Stimulated activated CD8-positive, alpha-beta memory T cell treated with anti-CD3 and anti-CD28 coated beads, Interleukin-15, amount 100 ng/mL, for 4 hours (primary cell): ENCODE measurements around the gene EPN1.

Source experiments
- DNase-seq, 2 donors: peaks; one replicate each; pipeline ENCODE4 v3.0.0-alpha.2; 2020; ENCODE audit warnings: low read depth in 2 of 2

EPN1 gene

DNA sequence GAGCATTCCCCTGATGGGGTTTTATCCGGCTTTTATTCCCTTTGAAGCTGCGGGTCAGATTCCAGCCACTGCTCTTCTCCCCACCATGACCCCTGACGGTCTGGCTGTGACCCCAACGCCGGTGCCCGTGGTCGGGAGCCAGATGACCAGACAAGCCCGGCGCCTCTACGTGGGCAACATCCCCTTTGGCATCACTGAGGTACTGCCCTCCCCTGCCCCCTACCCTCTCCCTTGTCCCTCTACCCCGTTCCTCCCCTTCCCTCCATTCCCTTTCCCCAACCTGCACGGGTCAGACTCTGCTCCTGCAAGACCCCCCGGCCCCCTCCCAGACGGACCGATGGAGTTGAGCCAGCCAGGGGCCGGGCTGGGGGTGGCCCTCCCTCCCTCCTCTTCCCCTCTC lies 14.0 kb upstream of the EPN1 start:
- no peak for DNase-seq

DNA sequence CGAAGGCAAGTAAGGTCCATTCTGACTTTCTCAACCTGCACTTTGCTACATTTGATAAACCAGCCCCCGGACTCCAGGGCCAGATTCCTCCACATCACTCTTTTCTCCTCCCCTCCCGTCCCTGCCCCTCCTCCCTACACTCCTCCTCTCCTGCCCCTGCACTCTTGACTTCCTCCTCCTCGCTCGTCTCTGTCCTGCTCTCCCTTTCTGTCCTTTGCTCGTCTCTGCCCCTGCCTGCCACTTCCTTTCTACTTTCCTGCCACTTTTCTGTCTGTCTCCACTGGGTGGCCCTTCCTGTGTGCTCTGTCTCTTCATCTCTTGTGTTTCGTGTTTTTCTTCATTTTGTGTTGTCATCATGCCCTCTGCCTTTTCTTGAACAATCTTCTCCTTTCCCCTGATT lies 13.2 kb upstream of the EPN1 start:
- no peak for DNase-seq

DNA sequence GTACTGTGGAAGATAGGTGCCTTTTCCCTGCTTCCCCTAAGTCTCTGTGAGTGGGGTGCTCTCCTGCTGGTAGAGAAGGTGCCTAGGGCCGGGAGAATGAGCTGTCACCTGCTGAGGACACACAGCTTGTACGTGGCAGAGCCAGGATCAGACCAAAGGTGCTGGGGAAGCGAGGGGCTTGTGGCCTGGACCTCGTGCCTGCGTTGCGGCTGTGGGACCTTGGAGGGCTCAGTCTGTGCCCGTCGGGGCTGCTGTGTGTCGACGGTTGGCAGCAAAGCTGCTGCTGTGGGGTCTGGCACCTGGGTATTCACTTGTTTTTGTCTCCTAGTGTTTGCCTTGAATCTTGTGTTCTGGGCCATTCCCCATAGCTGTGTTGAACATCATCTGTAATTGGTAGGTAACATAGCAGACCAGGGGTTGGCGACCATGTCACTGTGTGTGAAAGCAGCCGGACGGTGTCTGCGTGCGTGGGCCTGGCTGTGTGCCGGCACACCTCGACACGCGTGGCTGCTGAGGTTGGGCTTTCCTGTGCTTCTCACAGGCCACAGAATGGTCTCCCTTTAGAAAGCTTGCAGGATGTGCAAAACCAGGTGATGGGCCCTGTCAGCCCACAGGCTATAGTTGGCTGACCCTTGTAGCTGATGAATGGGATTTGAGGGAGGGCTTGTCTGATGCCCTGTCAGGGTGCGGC lies 11.0 kb upstream of the EPN1 start:
- DNase-seq: no peak

DNA sequence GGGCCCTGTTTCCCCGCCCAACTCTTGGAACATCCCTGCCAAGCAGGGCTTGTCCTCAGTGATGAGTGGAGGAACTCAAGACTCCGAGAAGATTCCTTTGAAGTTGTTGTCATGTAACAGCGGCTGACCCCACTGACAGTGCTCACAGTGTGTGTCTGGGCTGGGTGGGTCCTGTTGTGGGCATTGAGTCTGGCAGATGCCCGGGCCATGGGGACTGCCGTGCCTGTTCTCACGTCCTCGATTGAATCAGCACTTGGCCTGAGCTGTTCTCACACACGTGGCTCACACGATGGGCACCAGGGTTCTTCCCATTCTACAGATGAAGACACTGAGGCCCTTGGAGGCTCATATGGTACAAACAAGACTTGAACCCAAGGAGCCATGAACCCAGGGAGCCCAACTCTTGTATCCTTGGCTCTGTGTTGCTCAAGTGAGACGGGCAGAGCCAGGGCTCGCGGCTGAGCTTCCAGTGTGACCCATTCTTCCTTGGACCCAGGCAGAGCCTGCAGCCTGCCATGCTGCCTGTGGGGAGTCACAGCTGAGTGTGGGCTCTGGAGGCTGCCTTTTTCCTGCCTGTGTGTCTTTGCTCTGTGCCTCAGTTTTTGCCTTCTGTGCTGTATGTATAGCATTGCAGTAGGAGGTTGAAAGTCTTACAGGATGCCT lies 8.6 kb upstream of the EPN1 start:
- no peak for DNase-seq

DNA sequence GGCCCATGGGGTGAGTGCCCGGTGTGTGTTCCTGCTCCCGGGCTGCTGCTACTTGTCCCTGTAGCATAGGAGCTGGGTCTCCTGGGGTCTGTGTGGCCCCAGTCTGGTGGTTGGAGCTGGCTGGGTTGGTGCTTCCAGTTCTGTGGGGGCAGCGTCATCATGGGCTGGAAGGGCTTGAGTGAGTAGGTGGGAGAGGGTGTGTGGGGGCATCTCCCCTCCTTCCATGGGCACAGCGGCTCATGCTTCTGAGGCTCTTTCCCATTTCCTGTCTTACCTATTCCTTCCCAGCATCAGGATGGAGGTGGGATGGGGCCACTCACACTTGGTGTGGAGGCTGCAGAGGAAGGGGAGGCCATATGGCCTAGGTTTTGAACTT lies 8.0 kb upstream of the EPN1 start:
- no peak for DNase-seq

DNA sequence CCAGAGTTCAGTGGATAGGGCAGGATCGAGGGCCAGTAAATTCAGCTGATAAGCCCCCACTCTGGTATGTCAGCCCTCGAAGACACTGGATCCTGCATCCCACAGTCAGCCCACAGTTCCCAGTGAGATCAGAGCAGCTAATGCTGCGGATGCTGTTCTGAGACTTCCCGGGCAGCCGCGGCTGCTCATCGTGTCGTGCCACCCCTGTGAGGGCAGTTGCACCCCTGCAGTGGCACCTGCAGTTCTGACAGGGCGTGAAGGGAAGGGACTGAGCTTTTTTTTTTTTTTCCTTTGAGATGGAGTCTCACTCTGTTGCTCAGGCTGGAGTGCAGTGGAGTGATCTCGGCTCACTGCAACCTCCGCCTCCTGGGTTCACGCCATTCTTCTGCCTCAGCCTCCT lies 7.5 kb upstream of the EPN1 start:
- no peak for DNase-seq

DNA sequence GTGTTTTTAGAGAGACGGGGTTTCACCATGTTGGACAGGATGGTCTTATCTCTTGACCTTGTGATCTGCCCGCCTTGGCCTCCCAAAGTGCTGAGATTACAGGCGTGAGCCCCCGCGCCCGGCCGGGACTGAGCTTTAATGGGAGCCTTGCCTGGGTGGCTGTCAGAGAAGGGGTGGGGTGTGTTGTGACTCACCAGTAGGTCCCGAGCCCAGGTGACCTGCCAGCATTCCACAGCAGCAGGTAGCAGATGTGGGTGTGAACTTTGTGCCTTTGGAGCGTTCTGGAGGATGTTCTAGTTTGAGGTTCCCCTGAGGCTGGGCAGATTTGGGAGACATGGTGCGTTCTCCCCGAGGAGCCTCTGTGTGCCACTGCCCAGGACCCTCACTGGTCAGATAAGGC lies 7.1 kb upstream of the EPN1 start:
- DNase-seq: no peak

DNA sequence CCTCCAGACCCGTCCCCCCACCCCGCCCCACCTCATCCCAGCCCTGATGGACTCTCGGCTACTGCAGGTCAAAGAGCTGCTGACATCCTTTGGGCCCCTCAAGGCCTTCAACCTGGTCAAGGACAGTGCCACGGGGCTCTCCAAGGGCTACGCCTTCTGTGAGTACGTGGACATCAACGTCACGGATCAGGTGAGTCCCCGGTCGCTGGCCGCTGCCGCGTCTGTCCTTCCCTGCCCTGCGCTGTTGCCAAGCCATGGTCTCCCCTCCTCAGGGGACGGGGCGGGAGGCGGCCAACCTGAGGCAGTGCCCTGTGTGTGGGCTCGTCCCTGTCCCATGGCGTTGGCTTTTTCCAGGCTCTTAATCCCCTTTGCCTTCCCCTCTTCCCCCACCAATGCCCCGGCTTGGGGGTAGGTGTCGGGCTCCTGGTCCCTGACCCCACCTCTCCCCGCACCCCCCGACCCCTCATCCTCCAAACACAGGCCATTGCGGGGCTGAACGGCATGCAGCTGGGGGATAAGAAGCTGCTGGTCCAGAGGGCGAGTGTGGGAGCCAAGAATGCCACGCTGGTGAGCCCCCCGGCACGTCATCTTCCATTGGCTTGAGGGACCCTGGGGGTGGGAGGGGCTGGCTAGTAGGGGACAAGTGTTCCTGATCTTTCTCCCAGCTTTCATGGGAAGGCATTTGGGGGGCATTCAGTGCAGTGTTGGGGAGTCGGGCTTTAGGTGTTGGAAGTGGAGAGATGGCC lies 6.2 kb upstream of the EPN1 start:
- no peak for DNase-seq

DNA sequence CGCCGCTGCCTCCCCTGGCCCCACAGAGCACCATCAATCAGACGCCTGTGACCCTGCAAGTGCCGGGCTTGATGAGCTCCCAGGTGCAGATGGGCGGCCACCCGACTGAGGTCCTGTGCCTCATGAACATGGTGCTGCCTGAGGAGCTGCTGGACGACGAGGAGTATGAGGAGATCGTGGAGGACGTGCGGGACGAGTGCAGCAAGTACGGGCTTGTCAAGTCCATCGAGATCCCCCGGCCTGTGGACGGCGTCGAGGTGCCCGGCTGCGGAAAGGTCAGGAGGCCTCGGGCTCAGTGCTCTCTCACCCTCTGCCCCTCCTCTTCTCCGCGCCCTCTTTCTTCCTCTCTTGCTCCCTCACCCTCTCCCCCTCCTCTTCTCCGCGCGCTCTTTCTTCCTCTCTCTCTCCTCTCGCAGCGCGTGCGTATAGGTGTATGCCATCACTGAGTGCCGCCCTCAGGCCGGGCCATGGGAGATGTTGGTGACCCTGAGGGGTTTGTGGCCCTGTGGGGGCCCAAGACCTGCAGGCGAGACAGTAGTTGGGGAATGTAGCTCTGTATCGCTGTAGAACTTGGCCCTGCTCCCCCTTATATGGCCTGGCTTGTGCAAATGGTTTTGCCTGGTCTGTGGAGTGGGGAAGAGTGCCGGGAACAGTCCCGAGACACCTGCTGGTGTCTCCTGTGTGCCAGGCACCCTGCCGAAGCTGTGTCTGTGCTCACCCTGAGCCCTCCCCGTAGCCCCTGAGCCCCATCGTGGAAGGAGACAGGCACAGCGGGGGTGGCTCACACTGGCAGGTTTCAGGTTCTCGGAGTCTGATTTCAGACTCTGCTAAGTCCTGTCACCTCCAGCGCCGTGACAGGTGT lies 5.4 kb upstream of the EPN1 start:
- no peak for DNase-seq

DNA sequence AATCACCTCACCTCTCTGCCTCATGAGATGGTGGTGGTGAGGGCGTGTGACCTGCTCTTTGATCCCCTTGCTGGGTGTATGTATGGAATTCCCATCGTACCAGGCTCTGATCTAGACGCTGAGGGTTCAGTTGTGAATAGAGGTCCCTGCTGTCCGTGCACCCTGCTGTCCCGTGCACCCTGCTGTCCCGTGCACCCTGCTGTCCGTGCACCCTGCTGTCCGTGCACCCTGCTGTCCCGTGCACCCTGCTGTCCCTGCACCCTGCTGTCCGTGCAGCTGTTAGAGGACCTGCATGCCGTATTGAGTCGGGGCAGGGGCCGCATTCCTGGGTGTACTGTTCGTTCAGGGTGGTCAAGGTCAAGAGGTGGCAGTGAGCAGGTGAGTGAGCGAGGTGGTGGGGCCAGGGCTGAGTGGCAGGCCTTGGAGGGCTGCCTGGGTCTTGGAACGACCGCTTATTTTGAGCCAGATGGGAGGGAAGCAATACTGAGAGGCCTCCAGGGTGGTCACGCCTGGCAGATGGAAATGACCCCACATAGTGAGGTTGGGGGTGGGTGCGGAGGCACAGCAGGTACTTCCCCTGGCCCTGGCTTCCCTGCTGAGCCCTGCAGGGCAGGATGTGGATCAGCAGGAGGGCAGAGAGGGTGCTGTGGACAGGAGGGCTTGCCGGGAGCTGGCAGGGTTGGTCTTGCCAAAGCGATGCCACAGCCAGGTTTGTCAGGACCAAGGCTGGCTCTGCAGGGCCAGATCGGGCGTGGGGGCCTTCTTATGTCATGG lies 4.6 kb upstream of the EPN1 start:
- DNase-seq: no peak

DNA sequence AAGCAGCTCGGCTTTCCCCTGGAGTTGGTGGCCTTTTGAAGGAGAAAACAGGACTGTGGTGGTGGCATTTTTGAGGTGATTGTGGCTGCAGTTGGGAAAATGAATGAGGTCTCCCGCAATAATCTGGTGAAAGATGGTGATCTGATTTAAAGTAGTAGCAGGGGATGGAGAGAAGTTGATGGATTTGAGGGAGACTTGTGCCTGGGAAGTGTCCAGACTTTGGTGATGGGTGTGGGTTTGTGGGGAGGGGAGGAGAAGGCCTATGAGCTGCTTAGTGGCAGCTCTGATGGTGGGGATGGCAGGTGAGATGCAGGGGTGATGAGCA lies 4.0 kb upstream of the EPN1 start:
- no peak for DNase-seq

DNA sequence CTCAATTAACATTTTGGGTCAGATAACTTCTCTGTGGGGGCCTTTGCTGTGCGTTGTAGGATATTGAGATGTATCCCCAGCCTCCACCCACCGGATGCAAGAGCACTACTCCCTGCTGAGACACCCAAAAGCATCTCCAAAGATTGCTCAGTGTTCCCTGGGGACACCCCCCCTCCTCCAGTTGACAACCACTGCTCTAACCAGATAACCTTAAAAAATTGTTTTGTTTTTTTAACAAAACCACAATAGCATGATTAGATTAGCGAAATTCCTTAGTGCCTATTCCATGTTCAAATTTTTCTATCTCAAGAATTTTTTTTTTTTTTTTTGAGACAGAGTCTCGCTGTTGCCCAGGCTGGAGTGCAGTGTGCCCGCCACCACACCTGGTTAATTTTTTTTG lies 2.6 kb upstream of the EPN1 start:
- DNase-seq: no peak

DNA sequence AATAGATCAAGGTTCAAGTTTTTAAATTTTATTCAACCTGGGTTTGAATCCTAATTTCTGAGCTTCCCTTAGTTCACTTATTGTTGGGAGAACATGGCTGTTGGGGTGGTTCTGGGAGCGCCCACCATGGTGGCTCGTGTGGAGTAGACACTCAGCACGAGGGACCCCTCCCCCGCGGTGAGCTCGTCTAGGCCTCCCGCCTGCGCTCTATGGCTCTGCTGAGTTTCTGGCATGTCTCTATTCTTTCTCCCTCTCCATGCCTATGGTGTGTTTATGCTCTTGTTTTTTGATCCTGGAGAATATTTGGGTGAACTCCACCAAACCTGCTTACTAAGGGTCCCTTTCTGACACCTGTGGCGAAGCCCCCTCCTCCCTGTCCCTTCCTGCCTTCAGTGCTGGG lies 1.6 kb upstream of the EPN1 start:
- DNase-seq: no peak

DNA sequence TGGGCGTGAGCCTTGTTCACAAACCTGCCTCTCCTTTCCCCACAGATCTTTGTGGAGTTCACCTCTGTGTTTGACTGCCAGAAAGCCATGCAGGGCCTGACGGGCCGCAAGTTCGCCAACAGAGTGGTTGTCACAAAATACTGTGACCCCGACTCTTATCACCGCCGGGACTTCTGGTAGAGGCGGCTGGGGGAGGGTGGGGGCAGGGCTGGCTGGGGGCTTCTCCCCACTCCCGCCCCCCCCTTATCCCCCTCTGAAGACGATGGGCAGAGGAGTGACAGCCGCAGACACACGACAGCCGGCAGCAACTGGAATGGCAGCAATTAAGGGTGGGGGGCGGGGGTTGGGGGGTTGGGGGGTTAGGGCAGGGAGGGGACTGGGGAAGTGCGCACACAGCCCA lies 1.1 kb upstream of the EPN1 start:
- no peak for DNase-seq

DNA sequence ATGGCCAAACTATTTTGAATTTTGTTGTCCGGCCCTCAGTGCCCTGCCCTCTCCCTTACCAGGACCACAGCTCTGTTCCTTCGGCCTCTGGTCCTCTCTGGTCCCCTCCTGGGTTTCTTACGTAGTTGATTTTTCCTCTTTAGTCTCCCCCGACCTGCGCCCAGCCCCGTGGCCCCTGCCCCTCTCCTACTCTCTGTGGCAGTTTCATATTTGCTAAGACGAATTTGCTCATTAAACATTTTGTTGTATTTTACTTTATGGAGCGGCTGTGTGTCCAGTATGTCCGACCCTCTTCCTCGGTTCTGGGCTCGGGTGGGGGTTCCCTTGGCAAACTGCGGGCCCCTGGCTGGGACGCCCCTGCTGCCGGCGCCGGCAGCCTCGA lies 576 bp upstream of the EPN1 start:
- DNase-seq: no peak

DNA sequence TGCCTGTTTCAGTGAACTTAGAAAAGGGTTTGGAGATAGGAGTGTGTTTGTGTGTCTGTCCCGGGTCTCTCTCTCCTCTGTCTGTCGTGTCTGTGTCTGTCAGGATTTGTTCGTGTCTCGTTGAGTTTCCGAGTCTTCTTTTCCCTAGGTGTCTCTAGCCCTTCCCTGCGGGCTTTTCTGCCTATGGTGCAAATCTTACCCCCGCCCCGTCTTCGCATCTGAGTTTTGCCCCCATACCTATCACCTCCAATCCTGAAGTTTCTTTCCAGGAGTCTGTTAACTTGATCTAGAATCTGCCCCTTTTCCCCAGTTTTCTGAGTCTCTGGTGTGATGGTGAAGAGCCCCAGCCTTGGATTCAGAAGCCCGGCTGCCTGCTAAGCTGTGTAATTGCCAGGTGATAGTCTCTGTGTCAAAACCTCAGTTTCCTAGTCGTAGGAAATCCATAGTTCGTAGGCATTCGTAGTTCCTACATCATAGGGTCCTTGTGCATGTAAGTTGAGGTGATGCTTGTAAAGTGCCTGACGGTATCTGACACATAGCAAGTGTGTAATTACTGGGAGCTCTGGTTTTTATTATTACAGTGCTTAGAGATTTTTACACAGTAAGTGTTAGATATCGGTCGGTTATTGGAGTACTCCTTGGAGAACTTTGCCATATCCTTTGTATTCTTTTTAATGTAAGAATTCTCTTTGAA lies 782 bp downstream of the EPN1 start:
- DNase-seq: no peak

DNA sequence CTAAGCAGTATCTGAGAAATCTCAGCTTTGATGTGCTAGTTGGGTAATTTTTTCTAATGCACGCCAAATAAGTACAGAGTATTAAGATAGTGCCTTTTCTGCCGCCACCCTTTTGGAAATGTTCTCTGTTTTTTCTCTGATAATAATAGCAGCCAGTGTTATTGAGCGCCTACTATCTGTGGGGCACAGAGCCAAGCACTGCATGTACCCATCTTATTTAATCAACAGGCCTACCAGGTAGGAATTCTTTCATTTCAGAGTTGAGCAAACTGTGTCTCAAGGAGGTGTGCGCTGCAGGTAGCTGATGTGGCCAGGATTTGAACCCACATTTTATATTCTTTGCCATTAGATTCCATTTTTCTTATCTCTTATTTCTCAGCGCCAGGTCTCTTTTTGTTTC lies 1.4 kb downstream of the EPN1 start:
- no peak for DNase-seq

DNA sequence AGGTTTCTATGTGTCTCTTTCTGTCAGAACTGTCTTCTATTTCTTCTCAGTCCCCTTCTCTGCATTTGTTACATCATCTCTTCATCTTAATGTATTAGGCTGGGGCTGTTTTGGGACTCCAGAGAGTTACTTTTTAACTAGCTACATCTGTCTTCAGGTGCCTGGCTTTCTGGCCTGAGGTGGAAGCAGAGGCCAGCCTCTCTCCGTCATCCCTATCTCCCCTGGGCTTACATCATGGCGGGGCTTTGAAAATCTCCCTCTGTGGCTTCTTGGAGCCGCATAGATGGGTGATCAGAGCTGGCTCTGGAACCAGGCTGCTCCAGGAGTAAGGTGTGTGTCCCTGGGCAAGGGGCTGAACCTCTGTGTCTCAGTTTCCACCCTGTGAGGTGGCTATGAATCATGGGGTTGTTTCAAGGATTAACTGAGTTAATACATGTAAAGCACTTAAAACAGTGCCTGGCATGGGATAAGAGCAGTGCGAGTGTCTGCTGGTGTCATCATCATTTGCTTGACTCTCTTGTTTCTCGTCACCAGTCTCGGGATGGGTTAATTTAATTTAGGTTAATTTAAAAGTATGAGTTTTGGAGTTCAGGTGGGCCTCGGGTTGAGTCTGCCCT lies 2.0 kb downstream of the EPN1 start:
- DNase-seq: no peak

DNA sequence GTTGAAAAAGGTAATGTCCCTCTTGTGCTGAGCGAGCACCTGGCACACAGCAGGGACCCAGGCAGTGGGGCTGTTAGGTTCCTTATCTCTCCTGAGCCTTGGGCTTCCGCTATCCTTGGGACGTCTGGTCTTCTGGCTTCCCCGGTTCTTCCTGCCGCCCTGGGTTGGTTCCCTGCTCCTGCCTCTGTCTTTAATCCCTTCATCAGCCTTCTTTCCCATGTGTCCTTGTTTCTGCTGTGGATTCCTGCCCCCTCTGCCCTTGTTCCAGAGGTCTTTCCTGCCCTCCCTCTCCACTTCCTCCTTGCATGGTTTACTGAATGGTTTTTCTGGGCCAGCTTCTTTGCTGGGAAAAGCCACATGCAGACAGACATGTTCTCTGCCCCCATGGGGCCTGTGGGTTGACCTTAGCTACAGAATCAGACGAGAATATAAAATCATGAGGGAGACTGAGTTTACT lies 2.6 kb downstream of the EPN1 start:
- DNase-seq: no peak

DNA sequence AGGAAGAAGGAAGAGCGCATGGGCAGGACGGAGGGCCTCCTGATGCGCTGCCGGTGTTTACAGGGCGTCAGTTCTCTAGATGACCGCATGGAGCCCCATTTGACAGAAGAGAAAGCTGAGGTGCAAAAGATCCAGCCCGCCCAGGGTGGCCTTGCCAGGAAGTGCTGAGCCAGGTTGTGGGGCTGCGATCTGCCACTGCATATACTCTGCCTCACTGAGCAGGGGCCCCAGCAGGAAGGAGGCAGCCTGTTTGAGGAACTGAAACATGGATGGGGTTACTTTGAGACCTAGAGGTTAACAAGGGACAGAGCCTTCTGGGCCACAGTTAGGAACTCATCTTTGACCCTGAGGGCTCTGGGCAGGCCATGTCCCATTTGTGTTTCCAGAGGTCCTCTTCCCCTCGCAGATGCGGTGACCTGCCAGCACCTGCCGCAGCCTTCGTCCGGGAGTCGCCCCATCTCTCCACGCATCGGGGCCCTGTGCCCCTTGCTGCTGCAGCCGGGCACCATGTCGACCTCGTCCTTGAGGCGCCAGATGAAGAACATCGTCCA lies 3.2 kb downstream of the EPN1 start:
- DNase-seq: no peak
